ENCODE data around the gene NPFFR1.

Gene NPFFR1

GRCh38 chr10:70323138-70323696, 39.4 kb upstream of the NPFFR1 start:
- H3K9me3 ChIP-seq = no peaks in the 10 kb centered on the region
- peaks cover 3 to 14% of the 10 kb centered on the region in 2 experiments for H3K4me1 ChIP-seq (ENCODE audit: control insufficient read depth in 1 of 2, insufficient read depth in 1 of 2, low read depth in 1 of 2, low read length in 1 of 2)
- no peak overlapping the region for H3K4me3 ChIP-seq (ENCODE audit: low read depth in 1 of 2, low read length in 1 of 2)
- H3K27ac ChIP-seq = no peak overlapping the region
- no peak for TF ChIP-seq CTCF (IDR thresholded peaks at IDR 0.05)
- no peaks in the 10 kb centered on the region for H3K36me3 ChIP-seq
- peaks cover 17% of the 10 kb centered on the region for H3K27me3 ChIP-seq

- Histone ChIP-seq H3K4me3 (ENCODE audit: low read depth in 1 of 2, low read length in 1 of 2) (no peak overlapping the region), H3K4me1 (ENCODE audit: control insufficient read depth in 1 of 2, insufficient read depth in 1 of 2, low read depth in 1 of 2, low read length in 1 of 2) (peaks cover 3 to 14% of the 10 kb centered on the region in 2 experiments), H3K27me3 (peaks cover 11% of the 10 kb centered on the region), H3K9me3 (no peaks in the 10 kb centered on the region), H3K36me3 (no peaks in the 10 kb centered on the region), H3K27ac (no peak overlapping the region)
- no peak for TF ChIP-seq CTCF (IDR thresholded peaks at IDR 0.05)
Measured at GRCh38 chr10:70321897-70322890, 38.4 kb upstream of the NPFFR1 start.

- H3K4me1 ChIP-seq (ENCODE audit: control insufficient read depth in 1 of 2, insufficient read depth in 1 of 2, low read depth in 1 of 2, low read length in 1 of 2) = peaks cover 3 to 14% of the 10 kb centered on the region in 2 experiments
- TF ChIP-seq CTCF (IDR thresholded peaks at IDR 0.05) = no peak
- no peak overlapping the region for H3K27ac ChIP-seq
- no peak overlapping the region for H3K4me3 ChIP-seq (ENCODE audit: low read depth in 1 of 2, low read length in 1 of 2)
- H3K36me3 ChIP-seq = no peaks in the 10 kb centered on the region
- H3K27me3 ChIP-seq = peaks cover 11% of the 10 kb centered on the region
- no peaks in the 10 kb centered on the region for H3K9me3 ChIP-seq
Measured at GRCh38 chr10:70321233-70321632, 37.4 kb upstream of the NPFFR1 start.

GRCh38 chr10:70320751-70321150, 36.9 kb upstream of the NPFFR1 start:
- H3K4me1 ChIP-seq (ENCODE audit: control insufficient read depth in 1 of 2, insufficient read depth in 1 of 2, low read depth in 1 of 2, low read length in 1 of 2) = peaks cover 3 to 14% of the 10 kb centered on the region in 2 experiments
- no peak overlapping the region for H3K27ac ChIP-seq
- no peaks in the 10 kb centered on the region for H3K9me3 ChIP-seq
- peaks cover 11% of the 10 kb centered on the region for H3K27me3 ChIP-seq
- no peak for TF ChIP-seq CTCF (IDR thresholded peaks at IDR 0.05)
- no peak overlapping the region for H3K4me3 ChIP-seq (ENCODE audit: low read depth in 1 of 2, low read length in 1 of 2)
- no peaks in the 10 kb centered on the region for H3K36me3 ChIP-seq

- H3K36me3 ChIP-seq = no peaks in the 10 kb centered on the region
- no peaks in the 10 kb centered on the region for H3K9me3 ChIP-seq
- H3K27ac ChIP-seq = no peak overlapping the region
- H3K4me1 ChIP-seq (ENCODE audit: control insufficient read depth in 1 of 2, insufficient read depth in 1 of 2, low read depth in 1 of 2, low read length in 1 of 2) = peaks cover 3 to 14% of the 10 kb centered on the region in 2 experiments
- no peak for TF ChIP-seq CTCF (IDR thresholded peaks at IDR 0.05)
- no peak overlapping the region for H3K4me3 ChIP-seq (ENCODE audit: low read depth in 1 of 2, low read length in 1 of 2)
- H3K27me3 ChIP-seq = peaks cover 8% of the 10 kb centered on the region
Measured at GRCh38 chr10:70319824-70320223, 36.0 kb upstream of the NPFFR1 start.
